Stimulated activated CD4-positive, alpha-beta T cell treated with anti-CD3 and anti-CD28 coated beads, Interleukin-12 subunit alpha, Interleukin-12 subunit beta, amount 100 ng/mL, for 24 hours (primary cell): ENCODE data around the gene OR10G6.
"Not testable (repeated sequence)": the region's sequence is repeated elsewhere in the genome, so short reads cannot be mapped to it uniquely, and the experiment has no call there.

ENCODE experiments used
- DNase-seq, 2 experiments: peaks; one replicate each; pipeline ENCODE4 v3.0.0-alpha.2; 2020; ENCODE audit warnings: low read depth in 2 of 2

The OR10G6 gene

DNA sequence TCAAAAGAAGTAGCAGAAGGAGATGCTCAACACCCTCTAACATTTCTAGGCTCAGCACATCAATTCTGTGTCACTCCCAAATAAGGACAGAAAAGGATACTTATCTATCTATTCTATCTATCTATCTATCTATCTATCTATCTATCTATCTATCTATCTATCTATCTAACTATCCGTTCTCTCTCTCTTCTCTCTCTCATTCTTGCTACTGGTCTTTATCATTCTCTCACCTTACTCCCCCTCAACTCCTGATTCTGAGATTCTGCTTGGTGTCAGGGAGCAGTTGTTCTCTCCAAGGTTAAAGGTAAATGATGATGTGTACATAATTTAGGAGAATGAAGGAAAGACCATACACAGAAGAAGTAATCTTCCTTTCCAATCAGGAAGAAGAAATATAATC, at the start of gene OR10G6:
OR10G6 (minus strand) TSS at position 43 of the 400 bp plus-strand sequence; CDS start at position 43, 0 bp downstream.
- no peak for DNase-seq

DNA sequence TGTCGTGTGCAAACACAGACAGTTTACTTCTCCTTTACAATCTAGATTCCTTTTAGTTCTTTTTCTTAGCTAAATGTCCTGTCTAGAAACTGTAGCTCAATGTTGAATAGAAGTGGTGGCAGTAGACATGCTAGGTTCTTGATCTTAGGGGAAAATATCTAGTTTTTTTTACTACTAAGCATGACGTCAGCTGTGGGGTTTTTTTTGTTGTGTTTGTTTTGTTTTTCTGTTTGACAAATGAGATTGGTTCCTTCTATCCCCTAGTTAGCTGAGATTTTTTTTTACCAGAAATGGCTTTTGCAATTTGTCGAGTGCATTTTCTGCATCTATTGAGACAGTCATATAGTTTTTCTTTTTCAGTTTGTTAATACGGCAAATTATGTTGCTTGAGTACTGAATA, 48.5 kb upstream of the OR10G6 start:
- no peak for DNase-seq

GRCh38 chr11:124041254-124041653, 46.3 kb upstream of the OR10G6 start, which contains the start of gene OR10G7:
OR10G7 (minus strand) TSS chr11:124041325; CDS start chr11:124039001, 2,324 bp downstream.
- DNase-seq, result no peak

DNA sequence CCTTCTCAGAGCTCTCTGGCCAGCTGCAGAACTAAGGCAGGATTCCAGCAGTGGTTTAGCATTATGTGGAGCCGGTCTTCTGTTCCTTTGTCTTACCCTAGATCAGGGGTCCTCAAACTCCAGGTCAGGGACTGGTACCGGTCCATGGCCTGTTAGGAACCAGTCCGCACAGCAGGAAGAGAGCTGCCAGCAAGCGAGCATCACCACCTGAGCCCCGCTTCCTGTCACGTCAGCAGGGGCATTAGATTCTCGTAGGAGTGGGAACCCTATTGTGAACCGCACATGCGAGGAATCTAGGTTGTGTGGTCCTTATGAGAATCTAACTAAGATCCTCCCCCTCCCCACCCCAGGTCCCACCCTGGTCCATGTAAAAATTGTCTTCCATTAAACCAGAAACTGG, 44.6 kb upstream of the OR10G6 start:
- DNase-seq, result no peak

- DNase-seq, result no peak
Observed at GRCh38 chr11:124036666-124037065, 41.7 kb upstream of the OR10G6 start.

- no peak for DNase-seq
Observed at GRCh38 chr11:124026498-124026897, 31.5 kb upstream of the OR10G6 start, which contains the start of gene OR10G8. OR10G8 (plus strand) TSS chr11:124026798; CDS start chr11:124029623, 2,825 bp downstream.

- DNase-seq, result not testable (repeated sequence)
Observed at GRCh38 chr11:124015837-124016236, 20.9 kb upstream of the OR10G6 start.

- no peak for DNase-seq
Observed at GRCh38 chr11:124012697-124013096, 17.7 kb upstream of the OR10G6 start, which contains the start of gene OR10G4. OR10G4 (plus strand) TSS chr11:124012997; CDS start chr11:124015575, 2,578 bp downstream.

DNA sequence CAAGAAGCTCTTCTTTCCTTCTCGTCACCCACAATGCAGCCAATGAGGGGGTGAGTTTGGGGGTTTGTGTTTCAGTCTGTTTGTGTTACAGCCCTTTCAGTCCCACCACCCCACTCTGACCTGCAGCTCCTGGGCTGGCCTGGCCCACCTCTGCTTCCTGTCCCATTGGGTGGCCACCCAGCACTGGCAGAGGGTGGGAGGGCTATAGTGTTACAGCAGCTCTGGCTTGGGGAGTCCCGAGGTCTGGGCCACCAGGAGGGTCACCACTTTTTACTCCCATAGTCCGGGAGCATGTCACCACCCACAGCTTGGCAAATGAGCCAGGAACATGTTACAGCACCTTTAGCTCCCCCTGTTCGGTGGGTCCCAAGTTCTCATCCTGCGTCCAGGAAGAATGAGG, 15.7 kb downstream of the OR10G6 start:
- DNase-seq, result no peak

DNA sequence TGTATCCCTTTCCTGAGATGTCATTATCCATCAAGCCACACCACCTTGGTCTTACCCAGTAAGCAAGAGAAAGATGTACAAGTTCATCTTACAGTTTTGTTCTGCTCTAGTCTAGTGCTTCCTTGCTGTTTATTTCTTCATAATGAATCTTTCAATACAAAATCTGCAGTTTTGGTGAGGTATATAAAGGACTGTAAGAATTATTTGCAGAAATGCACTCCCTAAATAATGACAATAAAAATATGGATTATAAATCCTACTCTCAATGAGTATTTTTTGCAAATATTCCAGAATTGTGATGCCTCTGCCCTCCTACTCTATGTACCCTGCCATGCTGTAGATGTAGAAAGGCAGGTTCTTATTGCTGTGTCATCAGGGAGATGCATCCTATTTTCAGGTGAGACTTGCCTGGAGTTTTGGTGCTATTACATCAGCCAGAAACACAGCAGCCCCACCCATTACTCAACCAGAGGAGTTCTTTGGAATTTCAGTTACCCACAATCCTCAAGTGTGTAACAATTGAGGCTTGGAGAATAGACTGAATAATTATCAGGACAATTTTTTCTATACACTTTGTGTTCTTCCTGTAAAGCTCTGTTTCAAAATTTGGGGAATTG, 17.1 kb downstream of the OR10G6 start, which contains the start of gene OR10S1:
OR10S1 (minus strand) TSS at position 51 of the 617 bp plus-strand sequence. CDS start 117 bp downstream, outside the sequence.
- no peak for DNase-seq

DNA sequence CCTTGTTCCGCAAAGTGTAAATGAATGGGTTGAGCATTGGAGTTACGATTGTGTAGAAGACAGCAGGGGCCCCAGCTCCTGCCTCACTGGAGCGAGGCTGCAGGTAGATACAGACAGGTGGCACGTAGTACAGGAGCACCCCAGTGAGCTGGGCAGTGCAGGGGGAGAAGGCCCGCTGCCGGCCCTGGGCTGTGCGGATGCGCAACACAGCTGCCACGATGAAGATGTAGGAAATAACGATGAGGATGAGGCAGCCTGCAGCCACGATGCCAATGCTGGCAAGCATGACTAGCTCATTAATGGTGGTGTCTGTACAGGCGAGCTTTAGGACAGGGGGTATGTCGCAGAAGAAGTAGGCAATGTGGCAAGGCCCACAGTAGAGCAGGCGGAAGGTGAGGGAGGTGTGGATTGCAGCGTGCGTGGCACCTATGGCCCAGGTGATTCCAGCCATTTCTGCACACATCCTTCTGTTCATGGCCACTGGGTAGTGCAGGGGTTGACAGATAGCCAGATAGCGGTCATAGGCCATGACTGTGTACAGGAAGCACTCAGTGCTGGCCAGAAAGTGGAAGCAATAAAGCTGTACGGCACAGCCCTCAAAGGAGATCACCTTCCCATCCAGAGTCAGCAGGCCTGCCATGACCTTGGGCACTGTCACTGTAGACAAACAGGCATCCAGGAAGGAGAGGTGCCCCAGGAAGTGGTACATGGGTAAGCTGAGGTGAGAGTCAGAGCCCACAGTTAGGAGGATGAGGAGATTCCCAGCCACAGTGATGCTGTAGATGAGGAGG, 18.0 kb downstream of the OR10G6 start:
- DNase-seq, result no peak

DNA sequence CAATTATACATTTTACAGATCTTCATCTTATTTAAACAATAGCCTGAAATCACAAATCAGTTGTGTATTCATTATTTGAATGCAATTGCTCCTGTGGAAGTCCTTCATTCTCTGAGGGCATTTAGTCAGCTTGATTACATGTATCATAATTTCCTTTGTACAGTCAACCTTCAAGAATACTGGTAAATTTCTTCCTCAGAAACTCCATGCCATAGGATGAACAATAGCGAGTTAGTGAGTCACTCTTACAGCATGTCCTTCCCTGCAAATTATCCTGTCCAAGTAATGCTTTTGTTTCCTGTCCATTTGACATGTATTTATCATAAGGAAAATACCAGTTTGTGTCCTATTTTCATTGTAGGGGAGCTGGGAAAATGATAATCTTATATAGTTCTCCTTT, 21.1 kb downstream of the OR10G6 start:
- DNase-seq, result no peak

DNA sequence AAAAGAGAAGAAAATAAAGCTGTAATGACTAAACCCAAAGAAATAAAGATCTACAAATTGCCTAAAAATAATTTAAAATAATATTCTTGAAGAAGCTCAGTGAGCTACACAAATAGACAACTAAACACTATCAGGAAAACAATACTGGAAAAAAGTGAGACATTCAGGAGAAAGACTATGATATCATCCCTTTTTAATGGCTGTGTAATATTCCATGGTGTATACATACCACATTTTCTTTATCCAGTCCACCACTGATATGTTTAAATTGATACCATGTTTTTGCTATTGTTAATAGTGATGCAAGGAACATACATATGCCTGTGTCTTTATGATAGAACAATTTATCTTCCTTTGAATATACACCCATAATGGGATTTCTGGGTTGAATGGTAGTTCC, 38.2 kb downstream of the OR10G6 start:
- no peak for DNase-seq

DNA sequence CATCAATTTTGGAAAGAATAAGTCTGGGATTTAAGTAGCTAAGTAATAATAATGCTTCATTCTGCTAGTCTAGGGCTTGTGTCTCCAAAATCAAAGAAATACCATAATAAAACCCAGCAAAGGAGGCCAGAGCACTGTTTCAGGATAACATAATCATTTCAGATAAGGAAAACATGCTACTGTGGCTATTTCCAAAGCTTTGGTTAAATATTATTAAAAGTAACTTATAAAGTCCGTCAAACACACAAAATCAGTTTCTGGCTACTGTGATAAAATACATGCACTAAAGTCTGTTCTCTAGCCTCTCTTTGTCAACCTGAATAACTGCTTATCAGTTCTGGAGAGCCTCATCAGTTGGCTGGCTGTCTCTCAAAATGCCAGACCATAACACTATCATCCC, 49.8 kb downstream of the OR10G6 start:
- no peak for DNase-seq
